Left ventricle myocardium inferior (tissue), 1 donor: ENCODE results near the gene PLEKHB1. TPM values are rescaled to one million over a fixed set of nuclear protein-coding genes. Genes with fewer than 3 reads are reported as not detected.

Experiments
- DNase-seq: peaks from one replicate; pipeline ENCODE4 v3.0.0-alpha.2; 2020
- H3K27ac ChIP-seq: fragments of 200-600 bp; replicated peaks from 2 replicates; pipeline ENCODE4 v1.8.0; 2021
- H3K27me3 ChIP-seq: fragments of 200-600 bp; 2 replicates; pipeline ENCODE4 v1.8.0; 2021; ENCODE audit warnings: low read depth
- H3K36me3 ChIP-seq: fragments of 200-600 bp; 2 replicates; pipeline ENCODE4 v1.8.0; 2021
- H3K4me1 ChIP-seq: fragments of 200-600 bp; 2 replicates; pipeline ENCODE4 v1.8.0; 2021
- H3K4me3 ChIP-seq: fragments of 200-600 bp; 2 replicates; pipeline ENCODE4 v1.8.0; 2021; ENCODE audit warnings: mild to moderate bottlenecking, moderate library complexity
- H3K9me3 ChIP-seq: fragments of 200-600 bp; replicated peaks from 2 replicates; pipeline ENCODE4 v1.8.0; 2021
- CTCF ChIP-seq: fragments of 200-600 bp; IDR thresholded peaks from 2 replicates; pipeline ENCODE4 v1.8.0; 2021; ENCODE audit warnings: antibody characterized with exemption, mild to moderate bottlenecking, borderline replicate concordance
- intact Hi-C: fragments of 100-400 bp; cut with micrococcal nuclease; formaldehyde crosslinking; loops from one replicate; pipeline ENCODE4 v1.11.0; 2022
- long read RNA-seq: library from polyadenylated mRNA; unstranded; transcript quantifications from one replicate; pipeline ENCODE4 v2.0.0, GENCODE V29; 2021
- total RNA-seq: library from RNA; stranded (reverse); fragmentation: NEBNext Ultra II Directional; extraction: Animal tissue kit (Norgen Biotek cat#: 25700); gene quantifications from one replicate; pipeline ENCODE4 v1.2.1, GENCODE V29; 2021
- donor health status: DM: no; HTN: yes; CAD: no; lungs with severe emphysema.

The PLEKHB1 gene
- total RNA-seq: 22.4 TPM
- long read RNA-seq, transcript PLEKHB1-201 (7 exons, 2,016 nt): major isoform, 19 of 31 reads
- long read RNA-seq, transcript PLEKHB1-220 (2 exons, 813 nt): minor isoform, 6 of 31 reads
- long read RNA-seq, partial matches to known transcripts: 2 of 31 reads
- long read RNA-seq, other reads (novel, unspliced or antisense): 3 of 31 reads

- intact Hi-C loops: no loop called here
- Histone ChIP-seq H3K27me3 (peaks cover 21% of the 10 kb centered on the region), H3K27ac (no peak within 1 kb of the TSS), H3K36me3 (no peaks in the 10 kb centered on the region), H3K4me1 (peaks cover 18% of the 10 kb centered on the region), H3K4me3 (peak within 1 kb of the TSS; percentile 56), H3K9me3 (no peaks in the 10 kb centered on the region)
- no peak for TF ChIP-seq CTCF
- no peak for DNase-seq
These were observed at the start of gene PLEKHB1 for GRCh38 chr11:73645972-73646631. Gene PLEKHB1, plus strand, starts transcription at chr11:73646581. Its CDS starts 28 bp downstream, at chr11:73646609.

GRCh38 chr11:73597336-73597955, 48.9 kb upstream of the PLEKHB1 start:
- DNase-seq: no peak
- H3K27ac ChIP-seq: peak overlapping the region; percentile 91
- no peaks in the 10 kb centered on the region for H3K27me3 ChIP-seq
- intact Hi-C loops: no loop called here
- H3K9me3 ChIP-seq: no peaks in the 10 kb centered on the region
- H3K4me3 ChIP-seq: peak overlapping the region; percentile 84
- no peak for TF ChIP-seq CTCF
- H3K4me1 ChIP-seq: peaks cover 37% of the 10 kb centered on the region
- no peaks in the 10 kb centered on the region for H3K36me3 ChIP-seq

- Histone ChIP-seq H3K4me1 (peaks cover 37% of the 10 kb centered on the region), H3K27me3 (no peaks in the 10 kb centered on the region), H3K9me3 (no peaks in the 10 kb centered on the region), H3K36me3 (no peaks in the 10 kb centered on the region), H3K4me3 (peak within 1 kb of the TSS; percentile 84), H3K27ac (peak within 1 kb of the TSS; percentile 91)
- TF ChIP-seq CTCF: peak; percentile 54
- peak; percentile 97 for DNase-seq
- intact Hi-C loops: no loop called here
These were observed 48.2 kb upstream of the PLEKHB1 start, which contains the start of gene FAM168A for GRCh38 chr11:73597956-73598718. Gene FAM168A, minus strand, starts transcription at chr11:73598112. Its CDS starts 129,638 bp downstream, at chr11:73468474.

- Histone ChIP-seq H3K4me3 (peak overlapping the region; percentile 84), H3K9me3 (no peaks in the 10 kb centered on the region), H3K4me1 (peaks cover 35% of the 10 kb centered on the region), H3K27ac (peak overlapping the region; percentile 91), H3K36me3 (no peaks in the 10 kb centered on the region), H3K27me3 (no peaks in the 10 kb centered on the region)
- no peak for DNase-seq
- TF ChIP-seq CTCF: no peak
- intact Hi-C loops: no loop called here
These were observed 47.5 kb upstream of the PLEKHB1 start for GRCh38 chr11:73598719-73599379.
